Stomach (tissue), 9 donors: ENCODE data around the gene NANOS3. TPM values are rescaled to one million over a fixed set of nuclear protein-coding genes. Genes with fewer than 3 reads are reported as not detected.

Source experiments
- DNase-seq, 2 donors: peaks; one replicate each; pipeline versions ENCODE4 v3.0.0 to v3.0.0-alpha.2; 2013 to 2019
- H3K27ac ChIP-seq, 5 donors: fragments of 200-600 bp in 4 of 5; sonication (generic) in 4 of 5; one replicate each; pipeline ENCODE4 v1.5.1; 2013 to 2019; ENCODE audit warnings: mild to moderate bottlenecking in 1 of 5, moderate library complexity in 1 of 5
- H3K27me3 ChIP-seq, 3 donors: fragments of 200-600 bp; sonication (generic); one replicate each; pipeline ENCODE4 v1.5.1; 2017 to 2019; ENCODE audit warnings: mixed run types in 1 of 3
- H3K36me3 ChIP-seq, 4 donors: fragments of 200-600 bp; sonication (generic); 1 replicate in 3 of 4; 2 replicates in 1 of 4; pipeline ENCODE4 v1.5.1; 2016 to 2019
- H3K4me1 ChIP-seq, 4 donors: fragments of 200-600 bp; sonication (generic); one replicate each; pipeline ENCODE4 v1.5.1; 2016 to 2019
- H3K4me3 ChIP-seq, 4 donors: fragments of 200-600 bp; sonication (generic) in 3 of 4; one replicate each; pipeline ENCODE4 v1.5.1; 2016 to 2019; ENCODE audit warnings: mild to moderate bottlenecking in 1 of 4
- H3K9me3 ChIP-seq, 4 donors: fragments of 200-600 bp; sonication (generic); one replicate each; pipeline ENCODE4 v1.5.1; 2016 to 2019
- CTCF ChIP-seq, 7 experiments: fragments of 450-650 bp in 4 of 7; fragments of 200-600 bp in 3 of 7; sonication (generic) in 3 of 7; IDR thresholded peaks; one replicate each; pipeline ENCODE4 v1.5.1; 2016 to 2019; ENCODE audit warnings: antibody characterized with exemption in 7 of 7, control low read depth in 2 of 7, mild to moderate bottlenecking in 1 of 7
- EP300 ChIP-seq: sonication (generic); formaldehyde crosslinking; IDR thresholded peaks from one replicate; pipeline ENCODE4 v1.6.1; 2017; ENCODE audit warnings: antibody characterized with exemption
- POLR2A ChIP-seq, 4 donors: fragments of 450-650 bp; IDR thresholded peaks; one replicate each; pipeline ENCODE4 v1.6.1; 2016; ENCODE audit warnings: antibody characterized with exemption in 4 of 4, control low read depth in 2 of 4, mild to moderate bottlenecking in 1 of 4, moderate library complexity in 1 of 4
- POLR2AphosphoS5 ChIP-seq, 3 donors: sonication (generic); formaldehyde crosslinking; IDR thresholded peaks; one replicate each; pipeline ENCODE4 v1.6.1; 2016; ENCODE audit warnings: antibody characterized with exemption in 3 of 3
- WGBS, 5 donors: extraction: QIAGEN DNeasy Blood & Tissue Kit in 3 of 5; methylation state at CpG; one replicate each; pipeline versions ENCODE4 v1.1.5 to v1.1.7; 2013 to 2018; 5-methylcytosine and 5-hydroxymethylcytosine counted together
- intact Hi-C: fragments of 100-400 bp; cut with DNase I; formaldehyde crosslinking; loops from one replicate; pipeline ENCODE4 v1.15.1; 2023; ENCODE audit warnings: low total_unique reads
- polyA plus RNA-seq, 3 donors: library from polyadenylated mRNA; stranded (reverse); fragments of 200-250 nt; gene quantifications; one replicate each; pipeline ENCODE4 v1.2.3, GENCODE V29; 2013
- small RNA-seq, 4 donors: library from RNA; depleted of rRNA; stranded (forward); fragments of <200 nt; gene quantifications; one replicate each; pipeline ENCODE3, GENCODE V24; 2016
- total RNA-seq, 5 donors: library from RNA; depleted of rRNA; stranded (reverse); fragments of >200 nt; gene quantifications; one replicate each; pipeline versions ENCODE4 v1.1.0 to v1.2.3, GENCODE V29; 2014 to 2016
- donor health status: healthy with polysubstance abuse.
- donor health status: Bipolar disorder and iron deficiency.
- donor health status: healthy.

Gene NANOS3
- total and polyA plus RNA-seq, 8 donors: 1.2 TPM; not detected in 7

DNA sequence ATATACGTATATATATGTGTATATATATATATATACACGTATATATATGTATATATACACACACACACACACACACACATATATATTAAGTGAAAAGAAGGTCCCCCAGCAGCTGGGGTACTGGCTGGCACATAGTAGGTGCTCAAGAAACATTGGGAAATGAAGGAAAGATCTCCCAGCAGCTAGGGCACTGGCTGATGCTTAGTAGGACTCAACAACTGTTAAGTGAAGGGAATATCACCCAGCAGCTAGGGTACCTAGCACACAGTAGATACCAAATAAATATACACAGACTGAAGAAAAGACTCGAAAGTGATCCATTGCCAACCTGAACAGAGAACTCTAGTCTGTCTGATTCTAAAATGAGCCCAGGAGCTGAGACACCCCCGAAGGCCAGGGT lies 49.1 kb downstream of the NANOS3 start:
- peaks cover 0 to 1% (median 0%) of the 10 kb centered on the region in 4 donors for H3K9me3 ChIP-seq
- 79 to 90% (median 83%) methylated on average over 4 of the region's 4 CpGs for WGBS, 5 donors
- H3K4me3 ChIP-seq: no peak overlapping the region
- H3K27me3 ChIP-seq: no peaks in the 10 kb centered on the region
- no peak for DNase-seq
- TF ChIP-seq EP300 (no peak), POLR2AphosphoS5 (IDR thresholded peaks at IDR 0.05) (no peak), POLR2A (IDR thresholded peaks at IDR 0.05) (no peak), CTCF (IDR thresholded peaks at IDR 0.05) (no peak)
- H3K36me3 ChIP-seq: peaks cover 66 to 92% (median 90%) of the 10 kb centered on the region in 4 donors
- H3K4me1 ChIP-seq: no peaks in the 10 kb centered on the region
- intact Hi-C loops: no loop called here
- no peak overlapping the region for H3K27ac ChIP-seq

DNA sequence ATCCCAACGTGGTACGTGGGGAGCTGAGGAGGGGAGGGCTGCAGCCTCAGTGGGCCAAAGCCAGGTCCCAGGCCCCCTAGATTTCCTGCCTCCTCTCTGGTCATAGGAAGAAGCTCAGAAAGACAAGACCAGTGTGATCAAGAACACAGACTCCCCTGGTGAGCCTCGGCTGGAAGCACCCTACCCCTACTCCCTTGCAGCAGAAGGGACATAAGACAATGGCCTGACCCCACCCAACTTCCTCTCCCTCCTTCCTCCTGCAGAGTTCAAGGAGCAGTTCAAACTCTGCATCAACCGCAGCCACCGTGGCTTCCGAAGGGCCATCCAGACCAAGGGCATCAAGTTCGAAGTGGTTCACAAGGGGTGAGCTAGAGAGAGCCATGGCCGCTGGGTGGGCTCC lies 49.8 kb downstream of the NANOS3 start:
- TF ChIP-seq POLR2A (IDR thresholded peaks at IDR 0.05) (no peak), EP300 (no peak), POLR2AphosphoS5 (IDR thresholded peaks at IDR 0.05) (no peak), CTCF (IDR thresholded peaks at IDR 0.05) (no peak)
- DNase-seq: no peak
- Histone ChIP-seq H3K36me3 (peaks cover 60 to 90% (median 89%) of the 10 kb centered on the region in 4 donors), H3K4me1 (no peaks in the 10 kb centered on the region), H3K27ac (no peak overlapping the region), H3K9me3 (no peaks in the 10 kb centered on the region), H3K4me3 (no peak overlapping the region), H3K27me3 (no peaks in the 10 kb centered on the region)
- 69 to 88% (median 83%) methylated on average over 7 to 8 of the region's 8 CpGs for WGBS, 5 donors
- intact Hi-C loops: no loop called here

DNA sequence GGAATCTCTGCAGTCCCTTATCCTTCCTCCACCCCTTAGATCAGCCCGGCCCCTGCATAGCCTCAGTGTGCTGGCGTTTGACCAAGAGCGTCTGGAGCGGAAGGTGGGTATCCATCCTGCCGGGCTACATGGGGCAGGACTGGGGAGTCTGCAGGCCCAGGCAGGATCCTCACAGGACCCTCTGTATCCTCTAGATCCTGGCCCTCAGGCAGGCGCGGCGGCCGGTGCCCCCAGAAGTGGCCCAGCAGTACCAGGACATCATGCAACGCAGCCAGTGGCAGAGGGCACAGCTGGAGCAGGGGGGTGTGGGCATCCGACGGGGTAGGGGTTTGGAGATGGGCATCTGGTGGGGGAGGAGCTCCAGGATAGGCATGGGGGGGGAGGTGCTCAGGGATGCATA lies 52.4 kb downstream of the NANOS3 start:
- WGBS, 5 donors: 77 to 93% (median 89%) methylated on average over 3 to 12 of the region's 12 CpGs
- Histone ChIP-seq H3K36me3 (peaks cover 38 to 64% (median 63%) of the 10 kb centered on the region in 4 donors), H3K27me3 (peaks cover 0 to 16% (median 0%) of the 10 kb centered on the region in 3 donors), H3K4me3 (no peak overlapping the region), H3K9me3 (no peaks in the 10 kb centered on the region), H3K4me1 (no peaks in the 10 kb centered on the region), H3K27ac (no peak overlapping the region)
- intact Hi-C loops: no loop called here
- TF ChIP-seq CTCF (IDR thresholded peaks at IDR 0.05) (no peak), POLR2A (IDR thresholded peaks at IDR 0.05) (no peak), POLR2AphosphoS5 (IDR thresholded peaks at IDR 0.05) (no peak), EP300 (no peak)
- no peak for DNase-seq

DNA sequence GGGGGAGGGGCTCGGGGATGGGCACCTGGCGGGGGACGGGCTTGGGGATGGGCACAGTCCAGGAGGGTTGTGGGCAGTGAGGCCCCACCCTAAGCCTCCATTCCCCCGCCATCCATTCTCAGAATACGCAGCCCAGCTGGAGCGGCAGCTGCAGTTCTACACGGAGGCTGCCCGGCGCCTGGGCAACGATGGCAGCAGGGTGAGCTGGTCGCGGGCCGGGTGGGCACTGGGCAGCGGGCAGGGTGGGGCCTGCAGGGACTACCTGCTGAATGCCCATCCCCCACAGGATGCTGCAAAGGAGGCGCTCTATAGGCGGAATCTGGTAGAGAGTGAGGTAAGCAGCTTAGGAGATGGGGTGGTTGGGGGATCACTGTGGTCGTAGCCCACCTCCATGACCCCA lies 53.0 kb downstream of the NANOS3 start:
- no peak overlapping the region for H3K4me3 ChIP-seq
- WGBS, 5 donors: 89 to 95% (median 91%) methylated on average over 8 to 17 of the region's 17 CpGs
- H3K9me3 ChIP-seq: no peaks in the 10 kb centered on the region
- H3K4me1 ChIP-seq: no peaks in the 10 kb centered on the region
- intact Hi-C loops: no loop called here
- peaks cover 0 to 22% (median 0%) of the 10 kb centered on the region in 3 donors for H3K27me3 ChIP-seq
- no peak for TF ChIP-seq POLR2A (IDR thresholded peaks at IDR 0.05)
- TF ChIP-seq EP300: no peak
- TF ChIP-seq CTCF (IDR thresholded peaks at IDR 0.05): no peak
- no peak for TF ChIP-seq POLR2AphosphoS5 (IDR thresholded peaks at IDR 0.05)
- H3K27ac ChIP-seq: no peak overlapping the region
- H3K36me3 ChIP-seq: peaks cover 32 to 58% (median 57%) of the 10 kb centered on the region in 4 donors
- DNase-seq: no peak

Small RNA genes within 50 kb of the gene (small RNA-seq; reads per million reads assigned to genes)
- gene MIR181C: 97.6 to 230 (median 157) reads per million in 4 donors
- gene MIR181D: 68.3 to 134 (median 112) reads per million in 4 donors

Other genes with a start within 250 kb of the NANOS3 start
- 100 to 1,000 TPM in 1 of 5 donors, 10 to 100 TPM in 4; 24.4 to 249 (median 48.7) TPM for gene MRI1, start 112.6 kb upstream of the NANOS3 start, total RNA-seq
- gene MRI1, start 112.6 kb upstream of the NANOS3 start, polyA plus RNA-seq: 10 to 100 TPM in 1 of 3 donors, 1 to 10 TPM in 2; 7.3 to 28.5 (median 9.6) TPM
- gene C19orf53, start 102.7 kb upstream of the NANOS3 start, total RNA-seq: 100 to 1,000 TPM in 4 of 5 donors, 10 to 100 TPM in 1; 14.7 to 271 (median 188) TPM
- gene C19orf53, start 102.7 kb upstream of the NANOS3 start, polyA plus RNA-seq: 100 to 1,000 TPM; 171 to 221 (median 196) TPM
- gene ZSWIM4, start 81.7 kb upstream of the NANOS3 start, total RNA-seq: 10 to 100 TPM in 1 of 5 donors, 1 to 10 TPM in 4; 2.2 to 14.0 (median 4.3) TPM
- gene ZSWIM4, start 81.7 kb upstream of the NANOS3 start, polyA plus RNA-seq: 1 to 10 TPM; 2.3 to 4.9 (median 3.0) TPM
- gene BRME1, start 29.0 kb downstream of the NANOS3 start, total RNA-seq: 10 to 100 TPM in 1 of 5 donors, 1 to 10 TPM in 2, under 1 TPM in 1, not detected in 1; 0.87 to 14.3 (median 1.8) TPM
- gene BRME1, start 29.0 kb downstream of the NANOS3 start, polyA plus RNA-seq: 1 to 10 TPM; 1.7 to 5.8 (median 3.7) TPM
- gene CC2D1A, start 29.1 kb downstream of the NANOS3 start, total RNA-seq: 100 to 1,000 TPM in 1 of 5 donors, 10 to 100 TPM in 4; 24.8 to 381 (median 49.6) TPM
- gene CC2D1A, start 29.1 kb downstream of the NANOS3 start, polyA plus RNA-seq: 10 to 100 TPM; 28.0 to 38.8 (median 38.2) TPM
- not detected for gene PODNL1, start 61.3 kb downstream of the NANOS3 start, total RNA-seq
- 1 to 10 TPM in 2 of 3 donors, under 1 TPM in 1; 0.92 to 3.4 (median 1.3) TPM for gene PODNL1, start 61.3 kb downstream of the NANOS3 start, polyA plus RNA-seq
- 10 to 100 TPM in 2 of 5 donors, 1 to 10 TPM in 3; 7.1 to 37.3 (median 9.8) TPM for gene DCAF15, start 75.4 kb downstream of the NANOS3 start, total RNA-seq
- gene DCAF15, start 75.4 kb downstream of the NANOS3 start, polyA plus RNA-seq: 10 to 100 TPM; 21.2 to 32.9 (median 31.3) TPM
- gene RFX1, start 129.2 kb downstream of the NANOS3 start, total RNA-seq: 10 to 100 TPM in 1 of 5 donors, 1 to 10 TPM in 3, under 1 TPM in 1; 0.58 to 27.2 (median 2.6) TPM
- gene RFX1, start 129.2 kb downstream of the NANOS3 start, polyA plus RNA-seq: 1 to 10 TPM; 3.1 to 6.0 (median 3.6) TPM
- not detected for gene RLN3, start 151.0 kb downstream of the NANOS3 start, total RNA-seq
- gene RLN3, start 151.0 kb downstream of the NANOS3 start, polyA plus RNA-seq: not detected
- gene IL27RA, start 154.6 kb downstream of the NANOS3 start, total RNA-seq: 10 to 100 TPM in 1 of 5 donors, 1 to 10 TPM in 2, not detected in 2; 2.3 to 11.1 (median 4.0) TPM
- 1 to 10 TPM; 1.1 to 2.6 (median 1.5) TPM for gene IL27RA, start 154.6 kb downstream of the NANOS3 start, polyA plus RNA-seq
- gene PALM3, start 184.9 kb downstream of the NANOS3 start, total RNA-seq: 100 to 1,000 TPM in 1 of 5 donors, 10 to 100 TPM in 2, 1 to 10 TPM in 2; 4.2 to 100 (median 12.2) TPM
- gene PALM3, start 184.9 kb downstream of the NANOS3 start, polyA plus RNA-seq: 100 to 1,000 TPM in 1 of 3 donors, 10 to 100 TPM in 2; 20.7 to 141 (median 22.5) TPM
- 10 to 100 TPM in 4 of 5 donors, 1 to 10 TPM in 1; 2.0 to 88.7 (median 34.1) TPM for gene MISP3, start 195.7 kb downstream of the NANOS3 start, total RNA-seq
- gene MISP3, start 195.7 kb downstream of the NANOS3 start, polyA plus RNA-seq: 10 to 100 TPM; 14.9 to 29.8 (median 25.1) TPM
- not detected for gene C19orf67, start 208.6 kb downstream of the NANOS3 start, total RNA-seq
- gene C19orf67, start 208.6 kb downstream of the NANOS3 start, polyA plus RNA-seq: under 1 TPM in 1 of 3 donors, not detected in 2; 0.50 TPM
- 100 to 1,000 TPM in 1 of 5 donors, 10 to 100 TPM in 3, 1 to 10 TPM in 1; 4.8 to 228 (median 24.6) TPM for gene SAMD1, start 213.6 kb downstream of the NANOS3 start, total RNA-seq
- 10 to 100 TPM; 16.3 to 29.1 (median 22.4) TPM for gene SAMD1, start 213.6 kb downstream of the NANOS3 start, polyA plus RNA-seq
- gene PRKACA, start 240.6 kb downstream of the NANOS3 start, total RNA-seq: 100 to 1,000 TPM in 1 of 5 donors, 10 to 100 TPM in 4; 14.7 to 159 (median 26.6) TPM
- 10 to 100 TPM; 27.7 to 43.8 (median 38.2) TPM for gene PRKACA, start 240.6 kb downstream of the NANOS3 start, polyA plus RNA-seq